ENCODE data around the gene OBSCN.

The OBSCN gene

GRCh38 chr1:228401782-228402640, 194.2 kb downstream of the OBSCN start:
- H3K27ac Mint-ChIP-seq = no peak overlapping the region
- H3K36me3 Mint-ChIP-seq (ENCODE audit: low read depth) = peaks cover 45% of the 10 kb centered on the region
- H3K4me3 Mint-ChIP-seq = no peak overlapping the region
- H3K27me3 Mint-ChIP-seq = no peaks in the 10 kb centered on the region
- H3K9me3 Mint-ChIP-seq = no peaks in the 10 kb centered on the region
- peaks cover 41% of the 10 kb centered on the region for H3K4me1 Mint-ChIP-seq (ENCODE audit: low read depth)

GRCh38 chr1:228402641-228403025, 194.8 kb downstream of the OBSCN start:
- Mint-ChIP-seq H3K4me1 (ENCODE audit: low read depth) (peaks cover 45% of the 10 kb centered on the region), H3K27me3 (no peaks in the 10 kb centered on the region), H3K36me3 (ENCODE audit: low read depth) (peaks cover 42% of the 10 kb centered on the region), H3K9me3 (no peaks in the 10 kb centered on the region), H3K27ac (no peak overlapping the region), H3K4me3 (no peak overlapping the region)

GRCh38 chr1:228403231-228403631, 195.4 kb downstream of the OBSCN start:
- H3K27ac Mint-ChIP-seq = peak overlapping the region; percentile 51

GRCh38 chr1:228404107-228404720, 196.4 kb downstream of the OBSCN start:
- Mint-ChIP-seq H3K36me3 (ENCODE audit: low read depth) (peaks cover 37% of the 10 kb centered on the region), H3K4me3 (peak overlapping the region; percentile 95), H3K27me3 (no peaks in the 10 kb centered on the region), H3K27ac (peak overlapping the region; percentile 51), H3K9me3 (no peaks in the 10 kb centered on the region), H3K4me1 (ENCODE audit: low read depth) (peaks cover 44% of the 10 kb centered on the region)

More at GRCh38 chr1:228403231-228403631, 195.4 kb downstream of the OBSCN start:
- peaks cover 37% of the 10 kb centered on the region for H3K36me3 Mint-ChIP-seq (ENCODE audit: low read depth)
- H3K27me3 Mint-ChIP-seq = no peaks in the 10 kb centered on the region
- H3K4me1 Mint-ChIP-seq (ENCODE audit: low read depth) = peaks cover 41% of the 10 kb centered on the region
- H3K9me3 Mint-ChIP-seq = no peaks in the 10 kb centered on the region
- H3K4me3 Mint-ChIP-seq = peak overlapping the region; percentile 95

- no peaks in the 10 kb centered on the region for H3K27me3 Mint-ChIP-seq
- peak overlapping the region; percentile 88 for H3K27ac Mint-ChIP-seq
- no peaks in the 10 kb centered on the region for H3K9me3 Mint-ChIP-seq
- peak overlapping the region; percentile 95 for H3K4me3 Mint-ChIP-seq
- H3K4me1 Mint-ChIP-seq (ENCODE audit: low read depth) = peaks cover 44% of the 10 kb centered on the region
- H3K36me3 Mint-ChIP-seq (ENCODE audit: low read depth) = peaks cover 35% of the 10 kb centered on the region
These were observed 197.5 kb downstream of the OBSCN start for GRCh38 chr1:228405200-228405978.

GRCh38 chr1:228405979-228406228, 198.1 kb downstream of the OBSCN start:
- H3K27ac Mint-ChIP-seq = peak overlapping the region; percentile 88
- peak overlapping the region; percentile 95 for H3K4me3 Mint-ChIP-seq
- no peaks in the 10 kb centered on the region for H3K9me3 Mint-ChIP-seq
- H3K4me1 Mint-ChIP-seq (ENCODE audit: low read depth) = peaks cover 44% of the 10 kb centered on the region
- peaks cover 31% of the 10 kb centered on the region for H3K36me3 Mint-ChIP-seq (ENCODE audit: low read depth)
- H3K27me3 Mint-ChIP-seq = no peaks in the 10 kb centered on the region

- no peaks in the 10 kb centered on the region for H3K27me3 Mint-ChIP-seq
- no peak overlapping the region for H3K27ac Mint-ChIP-seq
- peaks cover 36% of the 10 kb centered on the region for H3K4me1 Mint-ChIP-seq (ENCODE audit: low read depth)
- H3K36me3 Mint-ChIP-seq (ENCODE audit: low read depth) = peaks cover 26% of the 10 kb centered on the region
- peak overlapping the region; percentile 95 for H3K4me3 Mint-ChIP-seq
- H3K9me3 Mint-ChIP-seq = no peaks in the 10 kb centered on the region
These were observed 199.5 kb downstream of the OBSCN start for GRCh38 chr1:228407106-228408040.

GRCh38 chr1:228408041-228408868, 200.4 kb downstream of the OBSCN start:
- Mint-ChIP-seq H3K36me3 (ENCODE audit: low read depth) (peaks cover 20% of the 10 kb centered on the region), H3K27ac (no peak overlapping the region), H3K27me3 (no peaks in the 10 kb centered on the region), H3K9me3 (no peaks in the 10 kb centered on the region), H3K4me1 (ENCODE audit: low read depth) (peaks cover 27% of the 10 kb centered on the region), H3K4me3 (peak overlapping the region; percentile 49)

- no peak overlapping the region for H3K27ac Mint-ChIP-seq
- H3K36me3 Mint-ChIP-seq (ENCODE audit: low read depth) = peaks cover 12% of the 10 kb centered on the region
- no peaks in the 10 kb centered on the region for H3K9me3 Mint-ChIP-seq
- peaks cover 18% of the 10 kb centered on the region for H3K4me1 Mint-ChIP-seq (ENCODE audit: low read depth)
- no peak overlapping the region for H3K4me3 Mint-ChIP-seq
- no peaks in the 10 kb centered on the region for H3K27me3 Mint-ChIP-seq
These were observed 201.3 kb downstream of the OBSCN start for GRCh38 chr1:228408869-228409805.

- no peaks in the 10 kb centered on the region for H3K27me3 Mint-ChIP-seq
- H3K36me3 Mint-ChIP-seq (ENCODE audit: low read depth) = peaks cover 4% of the 10 kb centered on the region
- H3K9me3 Mint-ChIP-seq = no peaks in the 10 kb centered on the region
- H3K4me1 Mint-ChIP-seq (ENCODE audit: low read depth) = peaks cover 9% of the 10 kb centered on the region
- no peak overlapping the region for H3K27ac Mint-ChIP-seq
- no peak overlapping the region for H3K4me3 Mint-ChIP-seq
These were observed 202.2 kb downstream of the OBSCN start for GRCh38 chr1:228410015-228410414.

GRCh38 chr1:228410671-228411070, 202.8 kb downstream of the OBSCN start:
- H3K9me3 Mint-ChIP-seq = no peaks in the 10 kb centered on the region
- H3K36me3 Mint-ChIP-seq (ENCODE audit: low read depth) = no peaks in the 10 kb centered on the region
- peaks cover 11% of the 10 kb centered on the region for H3K4me1 Mint-ChIP-seq (ENCODE audit: low read depth)
- H3K27me3 Mint-ChIP-seq = peaks cover 3% of the 10 kb centered on the region
- no peak overlapping the region for H3K27ac Mint-ChIP-seq
- H3K4me3 Mint-ChIP-seq = no peak overlapping the region

- Mint-ChIP-seq H3K4me3 (no peak overlapping the region), H3K4me1 (ENCODE audit: low read depth) (peaks cover 16% of the 10 kb centered on the region), H3K27ac (no peak overlapping the region), H3K9me3 (no peaks in the 10 kb centered on the region), H3K27me3 (peaks cover 7% of the 10 kb centered on the region), H3K36me3 (ENCODE audit: low read depth) (no peaks in the 10 kb centered on the region)
These were observed 203.3 kb downstream of the OBSCN start for GRCh38 chr1:228411121-228411520.
